Activated CD4-positive, alpha-beta T cell treated with anti-CD3 and anti-CD28 coated beads for 1 hour (primary cell): Measurements from ENCODE around the gene SLC22A15.

Experiments used
- DNase-seq: peaks from one replicate; pipeline ENCODE4 v3.0.0-alpha.2; 2020

Gene SLC22A15

GRCh38 chr1:116110567-116111523 is 134.5 kb downstream of the SLC22A15 start, which contains the start of gene MAB21L3:
TSS of gene MAB21L3 (plus strand) at chr1:116111399. CDS start at chr1:116112616, 1,217 bp downstream.
- DNase-seq, result no peak

DNA sequence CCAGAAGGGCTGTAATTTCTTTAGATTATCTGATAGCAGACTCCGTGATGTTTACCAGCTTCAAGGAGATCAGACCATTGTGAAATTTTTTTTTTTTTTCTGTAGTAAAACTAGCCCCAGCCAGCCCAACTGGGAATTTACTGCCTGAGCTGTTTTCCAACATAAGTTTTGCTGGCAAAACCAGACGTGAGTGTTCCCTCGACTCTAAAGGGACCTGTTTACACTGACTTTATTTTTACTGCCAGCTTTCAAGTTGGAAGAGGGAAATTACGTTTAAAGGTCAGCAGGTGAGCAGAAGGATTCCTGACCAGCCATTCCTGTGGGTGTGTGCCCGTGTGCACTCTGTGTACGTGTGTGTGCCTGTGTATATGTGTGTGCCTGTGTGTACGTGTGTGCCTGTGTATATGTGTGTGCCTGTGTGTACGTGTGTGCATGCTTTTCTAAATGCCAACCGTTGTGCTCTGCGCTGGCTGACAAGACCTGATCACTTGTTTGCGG is 135.3 kb downstream of the SLC22A15 start:
- DNase-seq, result no peak

DNA sequence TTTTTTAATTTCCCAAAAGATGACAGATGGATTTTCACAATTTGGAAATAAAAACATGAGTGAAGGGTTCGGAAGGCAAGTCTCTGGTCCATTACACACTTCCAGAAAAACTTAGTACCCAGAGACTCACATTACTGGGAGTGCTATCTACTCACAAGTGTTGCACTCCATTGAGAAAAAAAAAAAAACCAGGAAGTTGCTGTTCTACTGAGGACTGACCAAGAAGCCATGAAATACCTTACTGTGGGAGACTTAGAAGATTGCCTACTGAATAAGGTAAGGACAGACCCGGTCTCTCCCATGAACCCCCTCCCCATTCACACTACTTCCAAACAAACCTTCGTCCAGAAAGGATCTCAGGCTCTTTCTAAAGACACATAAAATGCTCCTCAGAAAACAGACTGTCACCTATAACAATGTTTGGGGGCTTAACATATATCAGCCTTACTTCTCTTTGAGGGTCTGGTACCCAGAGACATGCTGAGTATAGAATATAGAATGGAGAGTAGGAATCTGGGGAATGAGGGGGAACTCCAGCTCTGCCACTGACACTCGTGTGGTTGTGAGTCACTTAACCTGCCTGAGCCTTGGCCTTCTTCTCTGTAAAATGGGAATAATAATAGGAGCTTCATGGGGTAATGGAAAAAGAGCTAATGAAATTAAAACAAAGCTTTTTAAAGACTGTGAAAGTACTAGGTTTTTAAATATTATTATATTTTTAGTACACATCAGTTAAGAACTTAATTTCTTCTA is 136.3 kb downstream of the SLC22A15 start:
- no peak for DNase-seq

- no peak for DNase-seq
Measured at GRCh38 chr1:116113615-116114014, 137.3 kb downstream of the SLC22A15 start.

- no peak for DNase-seq
Measured at GRCh38 chr1:116115476-116116439, 139.4 kb downstream of the SLC22A15 start.

DNA sequence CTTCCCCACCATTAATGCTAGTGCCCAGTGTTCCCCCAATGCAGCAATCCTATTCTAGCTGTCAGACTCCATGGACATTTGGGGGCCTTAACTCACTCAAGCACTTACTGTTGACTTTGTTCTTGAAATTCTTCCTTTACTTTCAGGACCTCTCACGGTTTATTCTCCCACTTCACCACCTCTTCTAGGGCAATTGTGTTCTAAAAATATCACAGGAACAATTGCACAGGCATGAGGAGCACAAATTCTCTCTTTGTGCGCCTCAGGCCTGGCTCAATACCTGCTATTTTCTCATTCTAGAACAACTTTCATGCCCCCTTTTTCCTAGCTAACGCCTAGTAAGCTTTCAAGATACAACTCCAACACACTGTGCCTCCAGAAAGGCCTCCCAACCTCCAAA is 142.2 kb downstream of the SLC22A15 start:
- no peak for DNase-seq
